Activated CD8-positive, alpha-beta memory T cell treated with anti-CD3 and anti-CD28 coated beads, Interleukin-2, amount 50 U/mL, for 4 hours (primary cell): ENCODE measurements around the gene HSPBAP1.
"Not testable (repeated sequence)": the region's sequence is repeated elsewhere in the genome, so short reads cannot be mapped to it uniquely, and the experiment has no call there.

ENCODE experiments used
- DNase-seq: peaks from one replicate; pipeline ENCODE4 v3.0.0-alpha.2; 2020

Gene HSPBAP1

GRCh38 chr3:122782804-122783203 is 10.8 kb downstream of the HSPBAP1 start:
- no peak for DNase-seq

GRCh38 chr3:122777563-122777962 is 16.1 kb downstream of the HSPBAP1 start:
- no peak for DNase-seq

DNA sequence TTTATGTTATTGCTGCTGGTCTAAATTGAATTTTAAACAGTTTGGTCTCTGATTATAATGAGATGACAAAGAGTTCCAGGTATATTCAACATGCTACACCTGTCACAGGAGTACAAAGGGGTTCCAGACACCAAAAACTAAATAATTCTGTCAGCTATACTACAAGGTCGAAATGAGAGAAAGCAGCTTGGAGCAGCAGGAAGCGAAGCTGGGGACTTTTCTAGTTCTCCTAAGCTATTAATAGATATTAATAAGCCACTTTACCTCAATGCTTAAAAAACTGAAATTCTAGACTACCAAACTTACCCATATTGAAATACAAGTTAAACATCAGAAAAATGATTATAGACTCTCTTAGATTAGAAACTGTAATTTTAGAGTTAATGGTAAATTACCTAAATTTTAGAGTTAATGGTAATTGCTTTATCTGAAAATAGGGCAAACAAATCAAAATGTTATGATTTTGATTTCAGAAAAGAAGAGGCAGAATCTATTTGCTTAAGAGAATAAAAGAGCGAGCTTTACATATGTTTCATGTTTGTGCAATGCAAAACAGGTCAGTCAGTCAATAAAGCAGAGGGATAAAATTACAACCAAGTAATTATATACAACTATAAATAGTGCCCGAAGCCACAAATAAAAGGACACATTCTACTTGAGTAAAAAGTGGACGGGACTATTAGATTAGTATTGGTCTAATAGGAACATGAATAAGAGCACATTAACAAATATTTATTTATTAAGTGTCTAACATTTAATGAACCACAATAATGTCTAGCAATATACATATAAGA is 16.8 kb downstream of the HSPBAP1 start:
- no peak for DNase-seq

GRCh38 chr3:122774564-122774963 is 19.1 kb downstream of the HSPBAP1 start:
- DNase-seq, result no peak

DNA sequence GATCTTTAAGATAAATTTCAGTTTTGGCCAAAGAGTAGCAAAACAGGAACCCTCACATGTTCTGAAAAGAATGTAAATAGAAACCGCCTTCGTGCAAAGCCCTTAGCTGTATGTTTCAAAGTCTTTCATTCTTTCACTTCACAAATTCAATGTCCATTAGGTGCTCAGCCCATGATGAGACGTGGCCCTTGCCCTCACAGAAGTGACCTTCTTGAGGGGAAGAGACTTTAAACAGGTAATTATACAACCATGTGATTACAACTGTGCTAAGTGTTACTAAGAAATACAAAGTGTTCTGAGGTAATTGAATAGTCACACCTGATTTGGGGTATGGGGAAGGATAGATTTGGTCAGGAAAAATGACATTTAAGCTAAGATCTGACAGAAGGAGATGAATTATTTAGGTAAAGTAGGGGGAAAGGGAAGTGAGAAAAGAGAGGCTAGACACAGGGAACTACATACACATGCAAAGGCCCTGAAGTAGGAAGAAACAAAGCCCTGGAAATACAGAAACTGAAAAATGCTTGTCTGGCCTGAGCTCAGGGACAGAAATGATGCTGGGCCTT is 19.6 kb downstream of the HSPBAP1 start:
- DNase-seq, result no peak

DNA sequence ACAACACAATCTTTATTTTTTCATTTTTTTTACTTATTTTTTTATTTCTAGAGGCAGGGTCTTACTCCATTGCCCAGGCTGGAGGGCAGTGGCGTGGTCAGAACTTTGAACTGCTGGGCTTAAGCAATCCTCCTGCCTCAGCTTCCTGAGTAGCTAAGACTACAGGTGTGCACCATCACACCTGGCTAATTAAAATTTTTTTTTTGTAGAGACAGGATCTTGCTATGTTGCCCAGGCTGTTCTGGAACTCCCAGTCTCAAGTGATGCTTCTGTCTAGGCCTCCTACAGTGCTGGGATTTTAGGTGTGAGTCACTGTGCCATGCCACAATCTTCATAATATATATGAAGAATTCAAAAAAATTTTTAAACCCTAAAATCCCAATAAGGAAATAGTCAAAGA is 20.8 kb downstream of the HSPBAP1 start:
- DNase-seq, result no peak

- no peak for DNase-seq
Observed at GRCh38 chr3:122770521-122771202, 23.0 kb downstream of the HSPBAP1 start.

- no peak for DNase-seq
Observed at GRCh38 chr3:122767540-122768372, 25.9 kb downstream of the HSPBAP1 start.

- DNase-seq, result no peak
Observed at GRCh38 chr3:122766430-122766829, 27.2 kb downstream of the HSPBAP1 start.

- DNase-seq, result no peak
Observed at GRCh38 chr3:122760453-122761271, 33.0 kb downstream of the HSPBAP1 start.

DNA sequence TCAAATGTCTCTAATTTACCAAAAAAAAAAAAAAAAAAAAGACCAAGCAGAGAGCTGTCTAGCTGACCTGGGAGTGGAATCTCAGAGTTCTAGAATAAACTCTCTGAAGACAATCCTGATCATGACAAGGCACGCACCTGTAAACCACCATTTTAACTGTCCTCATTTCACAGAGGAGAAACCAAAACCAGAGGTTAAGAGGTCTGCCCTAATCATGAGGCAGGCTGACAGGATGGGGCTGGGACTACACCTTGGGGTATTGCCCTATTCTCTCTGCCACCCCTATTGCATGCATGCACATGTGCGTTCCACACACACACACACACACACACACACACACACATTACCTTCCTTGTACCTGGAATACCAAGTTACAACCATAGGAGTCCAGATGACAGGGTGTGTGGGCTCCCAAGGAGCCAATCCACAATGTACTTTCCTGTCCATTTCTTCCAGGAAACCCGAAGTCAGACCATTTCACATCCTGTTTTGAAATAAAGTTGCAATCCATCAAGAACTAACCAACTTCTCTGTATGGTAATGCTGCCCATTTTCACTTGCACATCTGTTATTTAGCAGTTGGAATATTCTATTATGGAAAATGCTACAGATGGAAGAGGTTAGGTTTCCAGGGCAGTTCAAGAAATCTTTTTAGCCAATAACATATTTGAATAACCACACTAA is 34.6 kb downstream of the HSPBAP1 start:
- DNase-seq, result no peak

GRCh38 chr3:122755491-122755890 is 38.1 kb downstream of the HSPBAP1 start:
- no peak for DNase-seq

- DNase-seq, result no peak
Observed at GRCh38 chr3:122754929-122755328, 38.7 kb downstream of the HSPBAP1 start.

GRCh38 chr3:122748347-122748746 is 45.3 kb downstream of the HSPBAP1 start:
- no peak for DNase-seq

- DNase-seq, result not testable (repeated sequence)
Observed at GRCh38 chr3:122747295-122747694, 46.3 kb downstream of the HSPBAP1 start.

GRCh38 chr3:122745369-122746021 is 48.1 kb downstream of the HSPBAP1 start:
- no peak for DNase-seq

GRCh38 chr3:122743581-122744120 is 50.0 kb downstream of the HSPBAP1 start:
- no peak for DNase-seq

GRCh38 chr3:122742234-122742633 is 51.4 kb downstream of the HSPBAP1 start:
- no peak for DNase-seq

GRCh38 chr3:122739172-122739571 is 54.5 kb downstream of the HSPBAP1 start:
- no peak for DNase-seq

GRCh38 chr3:122732682-122733525 is 60.7 kb downstream of the HSPBAP1 start:
- not testable (repeated sequence) for DNase-seq
